Measurements from ENCODE around the gene OR9Q1. TPM values are rescaled to one million over a fixed set of nuclear protein-coding genes. Genes with fewer than 3 reads are reported as not detected.

The OR9Q1 gene
- polyA plus RNA-seq, 2 of the 4 experiments (the other 2 are of a cell fraction): not detected

DNA sequence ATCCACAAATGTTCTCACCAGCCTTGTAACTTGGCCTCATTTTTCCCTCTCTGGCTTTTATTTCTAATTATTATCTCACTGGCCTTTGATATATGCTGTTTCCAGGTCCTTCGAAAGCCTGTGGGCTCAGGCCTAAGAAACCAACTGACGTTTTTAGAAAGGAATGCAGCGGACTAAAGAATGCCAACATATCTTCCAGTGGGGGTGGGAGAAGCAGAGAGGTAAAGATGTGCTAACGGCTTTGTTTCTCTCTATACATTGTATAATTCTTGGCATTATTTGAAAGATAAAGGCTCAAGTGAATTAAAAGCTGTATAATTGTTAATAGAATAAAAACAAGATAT is 35.3 kb downstream of the OR9Q1 start:
- Histone ChIP-seq H3K4me3 (no peak overlapping the region), H3K4me2 (no peak overlapping the region), H3K9me3 (no peaks in the 10 kb centered on the region), H3K27ac (peak overlapping the region in 1 of 2 experiments; percentile 54; a peak in 2 of 6 replicates), H3K4me1 (peaks cover 13% of the 10 kb centered on the region; the same call in 2 of the 3 replicates)
- TF ChIP-seq RAD21 (conservative IDR thresholded peaks at IDR 0.05 in 1 of 2, IDR thresholded peaks at IDR 0.05 in 1 of 2): no peak
- TF ChIP-seq POLR2A (IDR thresholded peaks at IDR 0.05; ENCODE audit: low read length): no peak
- no peak for TF ChIP-seq EHF (CRISPR knock-in tag; IDR thresholded peaks at IDR 0.05)
- TF ChIP-seq TP53 (CRISPR knock-in tag; IDR thresholded peaks at IDR 0.05): no peak
- no peak for TF ChIP-seq POLR2AphosphoS2 (conservative IDR thresholded peaks at IDR 0.05; ENCODE audit: low read length)
- TF ChIP-seq FOXS1 (CRISPR knock-in tag; IDR thresholded peaks at IDR 0.05): no peak
- no peak for TF ChIP-seq CEBPB (IDR thresholded peaks at IDR 0.05)
- TF ChIP-seq, protein P1, sequence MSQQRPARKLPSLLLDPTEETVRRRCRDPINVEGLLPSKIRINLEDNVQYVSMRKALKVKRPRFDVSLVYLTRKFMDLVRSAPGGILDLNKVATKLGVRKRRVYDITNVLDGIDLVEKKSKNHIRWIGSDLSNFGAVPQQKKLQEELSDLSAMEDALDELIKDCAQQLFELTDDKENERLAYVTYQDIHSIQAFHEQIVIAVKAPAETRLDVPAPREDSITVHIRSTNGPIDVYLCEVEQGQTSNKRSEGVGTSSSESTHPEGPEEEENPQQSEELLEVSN (IDR thresholded peaks at IDR 0.05; ENCODE audit: borderline replicate concordance, low read depth): no peak
- no peak for TF ChIP-seq ZC3H11A (IDR thresholded peaks at IDR 0.05)
- no peak for TF ChIP-seq SMC3 (IDR thresholded peaks at IDR 0.05)
- no peak for TF ChIP-seq MAFK (IDR thresholded peaks at IDR 0.05; ENCODE audit: partially characterized antibody)
- TF ChIP-seq, protein P2, sequence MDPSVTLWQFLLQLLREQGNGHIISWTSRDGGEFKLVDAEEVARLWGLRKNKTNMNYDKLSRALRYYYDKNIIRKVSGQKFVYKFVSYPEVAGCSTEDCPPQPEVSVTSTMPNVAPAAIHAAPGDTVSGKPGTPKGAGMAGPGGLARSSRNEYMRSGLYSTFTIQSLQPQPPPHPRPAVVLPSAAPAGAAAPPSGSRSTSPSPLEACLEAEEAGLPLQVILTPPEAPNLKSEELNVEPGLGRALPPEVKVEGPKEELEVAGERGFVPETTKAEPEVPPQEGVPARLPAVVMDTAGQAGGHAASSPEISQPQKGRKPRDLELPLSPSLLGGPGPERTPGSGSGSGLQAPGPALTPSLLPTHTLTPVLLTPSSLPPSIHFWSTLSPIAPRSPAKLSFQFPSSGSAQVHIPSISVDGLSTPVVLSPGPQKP (IDR thresholded peaks at IDR 0.05; ENCODE audit: low read depth, low read length): no peak
- POLR2A ChIA-PET: no interaction called here
- 34% methylated on average over 4 of the region's 4 CpGs for WGBS (ENCODE audit: missing lambda C conversion rate)
- no peak for DNase-seq (ENCODE audit: low read depth in 1 of 2, low spot score in 1 of 2)
- CTCF ChIA-PET: no interaction called here
- 0 out of 6 replicates have a peak, but pooled peaks of 1 of the 2 experiments have one; percentile 20 for ATAC-seq
- FAIRE-seq: no peak

DNA sequence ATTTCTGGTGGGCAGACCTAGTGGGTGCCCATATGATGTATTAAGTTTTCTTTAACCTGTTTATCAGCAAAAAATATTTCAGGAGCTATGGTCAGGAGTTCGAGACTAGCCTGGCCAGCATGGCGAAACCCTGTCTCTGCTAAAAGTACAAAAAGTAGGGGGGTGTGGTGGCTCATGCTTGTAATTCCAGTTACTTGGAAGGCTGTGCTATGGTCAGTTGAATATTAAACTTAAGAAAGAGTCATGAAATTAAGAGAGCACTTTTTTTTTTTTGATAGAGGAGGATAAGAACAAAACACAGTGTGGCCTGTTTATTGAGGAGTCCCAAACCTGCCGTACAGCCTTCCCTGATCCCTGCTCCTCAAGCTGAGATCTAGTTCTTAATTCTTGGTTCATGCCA is 36.9 kb downstream of the OR9Q1 start:
- TF ChIP-seq FOSL2 (IDR thresholded peaks at IDR 0.05) (no peak), FOSL2 (CRISPR knock-in tag; IDR thresholded peaks at IDR 0.05) (no peak), CBX8 (IDR thresholded peaks at IDR 0.05) (no peak), SREBF2 (IDR thresholded peaks at IDR 0.05) (no peak), CHD2 (IDR thresholded peaks at IDR 0.05; ENCODE audit: low read length, partially characterized antibody) (no peak), JUNB (IDR thresholded peaks at IDR 0.05) (no peak), CHD4 (IDR thresholded peaks at IDR 0.05; ENCODE audit: borderline replicate concordance) (no peak), PHF8 (IDR thresholded peaks at IDR 0.05; ENCODE audit: borderline replicate concordance, low read depth) (no peak), MAFK (IDR thresholded peaks at IDR 0.05; ENCODE audit: partially characterized antibody) (no peak), CEBPB (IDR thresholded peaks at IDR 0.05) (no peak), ESRRA (IDR thresholded peaks at IDR 0.05; ENCODE audit: borderline replicate concordance, low read length) (no peak), NPAS2 (CRISPR knock-in tag; IDR thresholded peaks at IDR 0.05; ENCODE audit: borderline replicate concordance) (no peak), EHF (CRISPR knock-in tag; IDR thresholded peaks at IDR 0.05) (no peak), POLR2AphosphoS2 (conservative IDR thresholded peaks at IDR 0.05; ENCODE audit: low read length) (no peak), MYC (IDR thresholded peaks at IDR 0.05; ENCODE audit: borderline replicate concordance, low read length) (no peak), GATA3 (IDR thresholded peaks at IDR 0.05; ENCODE audit: borderline replicate concordance) (no peak)
- TF ChIP-seq, protein P2 (IDR thresholded peaks at IDR 0.05; ENCODE audit: low read depth, low read length): no peak
- TF ChIP-seq, protein P3, sequence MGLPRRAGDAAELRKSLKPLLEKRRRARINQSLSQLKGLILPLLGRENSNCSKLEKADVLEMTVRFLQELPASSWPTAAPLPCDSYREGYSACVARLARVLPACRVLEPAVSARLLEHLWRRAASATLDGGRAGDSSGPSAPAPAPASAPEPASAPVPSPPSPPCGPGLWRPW (IDR thresholded peaks at IDR 0.05): no peak
- WGBS (ENCODE audit: missing lambda C conversion rate): 35% methylated on average over 3 of the region's 3 CpGs
- FAIRE-seq: no peak
- no peak for DNase-seq (ENCODE audit: low read depth in 1 of 2, low spot score in 1 of 2)
- H3K4me1 ChIP-seq: peaks cover 13% of the 10 kb centered on the region; the same call in 2 of the 3 replicates
- POLR2A ChIA-PET: no interaction called here
- peak in 1 of 2 experiments; percentile 11; a peak in 1 of 6 replicates for ATAC-seq
- H3K4me3 ChIP-seq: no peak overlapping the region
- no peaks in the 10 kb centered on the region for H3K9me3 ChIP-seq
- H3K27ac ChIP-seq: no peak overlapping the region
- H3K4me2 ChIP-seq: no peak overlapping the region
- CTCF ChIA-PET: no interaction called here
